ENCODE data around the gene RPL37.
A peak's percentile ranks its signal among the peaks of the same experiment; 100 is the strongest.
"Not testable (repeated sequence)": the region's sequence is repeated elsewhere in the genome, so short reads cannot be mapped to it uniquely, and the experiment has no call there.

RPL37 gene

GRCh38 chr5:40797273-40798011 lies 37.6 kb downstream of the RPL37 start:
- peak; percentile 29 to 49 for DNase-seq (ENCODE audit: low read depth in 2 of 2)

GRCh38 chr5:40796487-40796889 lies 38.5 kb downstream of the RPL37 start:
- no peak for DNase-seq (ENCODE audit: low read depth in 2 of 2)

GRCh38 chr5:40794877-40795276 lies 40.1 kb downstream of the RPL37 start:
- not testable (repeated sequence) for DNase-seq (ENCODE audit: low read depth in 2 of 2)

- not testable (repeated sequence) for DNase-seq (ENCODE audit: low read depth in 2 of 2)
Measured at GRCh38 chr5:40794340-40794739, 40.7 kb downstream of the RPL37 start.

GRCh38 chr5:40792691-40793090 lies 42.3 kb downstream of the RPL37 start:
- not testable (repeated sequence) for DNase-seq (ENCODE audit: low read depth in 2 of 2)

- DNase-seq (ENCODE audit: low read depth in 2 of 2) = no peak
Measured at GRCh38 chr5:40791715-40792139, 43.3 kb downstream of the RPL37 start.

GRCh38 chr5:40790947-40791593 lies 44.0 kb downstream of the RPL37 start:
- no peak for DNase-seq (ENCODE audit: low read depth in 2 of 2)

GRCh38 chr5:40788941-40789340 lies 46.1 kb downstream of the RPL37 start:
- not testable (repeated sequence) for DNase-seq (ENCODE audit: low read depth in 2 of 2)

- DNase-seq (ENCODE audit: low read depth in 2 of 2) = no peak
Measured at GRCh38 chr5:40787986-40788385, 47.0 kb downstream of the RPL37 start.

GRCh38 chr5:40786664-40787063 lies 48.4 kb downstream of the RPL37 start:
- not testable (repeated sequence) for DNase-seq (ENCODE audit: low read depth in 2 of 2)

GRCh38 chr5:40784916-40785315 lies 50.1 kb downstream of the RPL37 start:
- no peak for DNase-seq (ENCODE audit: low read depth in 2 of 2)

GRCh38 chr5:40784027-40784653 lies 50.9 kb downstream of the RPL37 start:
- DNase-seq (ENCODE audit: low read depth in 2 of 2) = no peak

GRCh38 chr5:40781843-40782409 lies 53.1 kb downstream of the RPL37 start:
- DNase-seq (ENCODE audit: low read depth in 2 of 2) = no peak

GRCh38 chr5:40780858-40781257 lies 54.2 kb downstream of the RPL37 start:
- no peak for DNase-seq (ENCODE audit: low read depth in 2 of 2)

GRCh38 chr5:40780199-40780598 lies 54.8 kb downstream of the RPL37 start:
- no peak for DNase-seq (ENCODE audit: low read depth in 2 of 2)

- DNase-seq (ENCODE audit: low read depth in 2 of 2) = no peak
Measured at GRCh38 chr5:40779561-40779960, 55.5 kb downstream of the RPL37 start.

GRCh38 chr5:40778133-40778532 lies 56.9 kb downstream of the RPL37 start:
- DNase-seq (ENCODE audit: low read depth in 2 of 2) = no peak

GRCh38 chr5:40776658-40776977 lies 58.4 kb downstream of the RPL37 start:
- DNase-seq (ENCODE audit: low read depth in 2 of 2) = no peak

GRCh38 chr5:40775846-40776657 lies 59.0 kb downstream of the RPL37 start:
- no peak for DNase-seq (ENCODE audit: low read depth in 2 of 2)

Measured in stimulated activated CD4-positive, alpha-beta T cell treated with anti-CD3 and anti-CD28 coated beads, Interleukin-1b, Interleukin-23, amount 100 ng/mL, for 1 hour (primary cell).